Measurements from ENCODE around the gene ZNF532. TPM values are rescaled to one million over a fixed set of nuclear protein-coding genes. Genes with fewer than 3 reads are reported as not detected.
"Not testable (repeated sequence)": the region's sequence is repeated elsewhere in the genome, so short reads cannot be mapped to it uniquely, and the experiment has no call there.

Gene ZNF532
- total RNA-seq, 2 donors from 2014 or later: 133 to 211 TPM

DNA sequence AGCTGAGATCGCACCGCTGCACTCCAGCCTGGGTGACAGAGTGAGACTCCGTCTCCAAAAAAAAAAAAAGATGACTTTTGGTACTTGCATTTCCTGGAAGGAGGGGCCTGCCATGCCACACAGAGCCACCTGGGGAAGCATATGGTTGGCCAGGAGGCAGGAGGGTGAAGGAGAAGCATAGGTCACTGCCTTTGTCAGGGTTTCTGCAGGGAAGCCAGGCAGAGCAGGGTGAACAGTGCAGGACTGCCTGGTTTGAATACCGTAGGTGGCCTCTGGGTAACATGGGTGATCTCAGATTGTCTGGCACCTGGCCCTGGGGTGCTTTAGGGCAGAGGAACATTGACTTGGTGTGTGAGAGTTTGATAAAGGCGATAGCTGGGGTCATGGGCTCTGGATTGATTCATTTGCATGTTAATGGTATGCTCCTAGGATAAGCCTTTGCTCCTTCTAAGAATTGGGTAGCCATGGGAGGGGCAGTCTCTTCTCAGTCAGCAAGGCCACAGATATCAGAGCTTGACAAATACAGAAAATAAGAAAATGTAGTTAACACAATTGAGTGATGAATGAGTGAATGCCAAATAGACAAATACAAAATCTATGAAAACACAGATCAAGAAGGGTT, 151.0 kb downstream of the ZNF532 start:
- H3K27ac ChIP-seq: no peak overlapping the region
- DNase-seq (ENCODE audit: low spot score): no peak
- H3K4me3 ChIP-seq: no peak overlapping the region
- no peaks in the 10 kb centered on the region for H3K36me3 ChIP-seq
- ATAC-seq (ENCODE audit: insufficient number of reproducible peaks, low FRiP score, low read depth): no peak
- TF ChIP-seq, protein P1, sequence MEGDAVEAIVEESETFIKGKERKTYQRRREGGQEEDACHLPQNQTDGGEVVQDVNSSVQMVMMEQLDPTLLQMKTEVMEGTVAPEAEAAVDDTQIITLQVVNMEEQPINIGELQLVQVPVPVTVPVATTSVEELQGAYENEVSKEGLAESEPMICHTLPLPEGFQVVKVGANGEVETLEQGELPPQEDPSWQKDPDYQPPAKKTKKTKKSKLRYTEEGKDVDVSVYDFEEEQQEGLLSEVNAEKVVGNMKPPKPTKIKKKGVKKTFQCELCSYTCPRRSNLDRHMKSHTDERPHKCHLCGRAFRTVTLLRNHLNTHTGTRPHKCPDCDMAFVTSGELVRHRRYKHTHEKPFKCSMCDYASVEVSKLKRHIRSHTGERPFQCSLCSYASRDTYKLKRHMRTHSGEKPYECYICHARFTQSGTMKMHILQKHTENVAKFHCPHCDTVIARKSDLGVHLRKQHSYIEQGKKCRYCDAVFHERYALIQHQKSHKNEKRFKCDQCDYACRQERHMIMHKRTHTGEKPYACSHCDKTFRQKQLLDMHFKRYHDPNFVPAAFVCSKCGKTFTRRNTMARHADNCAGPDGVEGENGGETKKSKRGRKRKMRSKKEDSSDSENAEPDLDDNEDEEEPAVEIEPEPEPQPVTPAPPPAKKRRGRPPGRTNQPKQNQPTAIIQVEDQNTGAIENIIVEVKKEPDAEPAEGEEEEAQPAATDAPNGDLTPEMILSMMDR (IDR thresholded peaks at IDR 0.05): no peak
- peaks cover 0 to 15% of the 10 kb centered on the region in 2 donors for H3K4me1 ChIP-seq (ENCODE audit: control insufficient read depth in 1 of 2, low read depth in 2 of 2)
- no peaks in the 10 kb centered on the region for H3K9me3 ChIP-seq
- no peaks in the 10 kb centered on the region for H3K27me3 ChIP-seq (replicated peaks; ENCODE audit: insufficient read depth)

DNA sequence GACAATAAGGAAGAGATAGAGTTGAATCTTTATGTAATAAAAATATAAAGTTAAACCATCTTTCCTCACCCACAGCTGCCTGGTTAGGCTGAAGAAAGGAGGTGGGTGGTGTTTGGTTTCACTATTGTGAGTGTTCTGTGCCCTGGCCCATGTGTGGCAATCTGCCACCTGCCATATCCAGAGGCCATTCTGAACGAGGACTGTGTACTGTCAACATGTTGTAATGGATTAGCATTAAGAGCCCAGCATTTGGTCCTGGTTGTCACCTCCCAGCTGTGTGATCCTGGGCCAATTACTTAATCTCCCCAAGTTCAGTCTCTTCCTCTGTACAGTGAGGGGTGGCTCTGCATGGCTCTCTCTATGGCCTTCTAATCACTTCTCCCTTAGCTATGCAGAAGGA, 156.8 kb downstream of the ZNF532 start:
- no peak for ATAC-seq (ENCODE audit: insufficient number of reproducible peaks, low FRiP score, low read depth)
- Histone ChIP-seq H3K4me3 (no peak overlapping the region), H3K27ac (peak overlapping the region; percentile 78 to 87), H3K9me3 (no peaks in the 10 kb centered on the region), H3K27me3 (replicated peaks; ENCODE audit: insufficient read depth) (no peaks in the 10 kb centered on the region), H3K36me3 (no peaks in the 10 kb centered on the region), H3K4me1 (ENCODE audit: control insufficient read depth in 1 of 2, low read depth in 2 of 2) (peaks cover 22 to 64% of the 10 kb centered on the region in 2 donors)
- TF ChIP-seq, protein P1 (IDR thresholded peaks at IDR 0.05): no peak
- no peak for DNase-seq (ENCODE audit: low spot score)

DNA sequence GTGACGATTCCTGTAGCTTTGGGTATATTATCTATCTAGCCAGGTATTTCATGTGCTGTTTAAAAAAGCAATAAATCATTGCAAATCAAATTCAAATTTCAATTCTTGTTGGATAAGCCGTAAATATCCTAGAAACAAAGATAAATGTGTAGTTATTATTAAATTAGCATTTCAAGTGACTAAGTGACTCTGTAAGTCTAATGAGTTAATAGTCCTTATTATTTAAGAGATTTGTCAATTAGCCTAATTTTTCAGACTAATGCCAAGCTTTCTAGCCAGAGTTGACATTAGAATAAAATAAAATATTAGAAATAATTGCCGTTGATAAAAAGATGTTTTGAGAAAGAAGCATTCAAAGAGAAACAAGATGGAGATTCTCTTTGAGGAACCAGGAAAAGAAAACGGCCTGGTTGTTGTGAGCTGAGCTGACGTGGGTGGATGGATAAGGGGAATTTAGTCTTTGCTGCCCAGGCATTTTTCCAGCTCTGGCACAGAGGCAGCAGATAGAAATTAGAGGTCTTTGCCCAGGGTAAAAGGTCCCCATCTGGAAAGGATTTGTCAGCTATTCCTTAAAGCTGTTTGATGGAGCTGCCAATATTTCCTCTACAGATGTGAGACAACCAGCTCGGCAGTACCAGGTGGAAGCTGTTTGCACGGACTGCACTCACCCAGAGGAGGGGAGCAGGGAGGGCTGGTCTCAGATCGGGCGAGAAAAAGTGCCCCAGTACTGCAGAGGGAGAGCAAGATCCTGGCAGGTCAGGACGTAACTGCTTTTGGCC, 157.7 kb downstream of the ZNF532 start:
- ATAC-seq (ENCODE audit: insufficient number of reproducible peaks, low FRiP score, low read depth) (peak; percentile 25), DNase-seq (ENCODE audit: low spot score) (no peak)
- H3K27ac ChIP-seq: peak overlapping the region; percentile 78 to 87
- no peaks in the 10 kb centered on the region for H3K27me3 ChIP-seq (replicated peaks; ENCODE audit: insufficient read depth)
- H3K4me1 ChIP-seq (ENCODE audit: control insufficient read depth in 1 of 2, low read depth in 2 of 2): peaks cover 22 to 73% of the 10 kb centered on the region in 2 donors
- H3K36me3 ChIP-seq: no peaks in the 10 kb centered on the region
- TF ChIP-seq, protein P1 (IDR thresholded peaks at IDR 0.05): no peak
- no peak overlapping the region for H3K4me3 ChIP-seq
- no peaks in the 10 kb centered on the region for H3K9me3 ChIP-seq

DNA sequence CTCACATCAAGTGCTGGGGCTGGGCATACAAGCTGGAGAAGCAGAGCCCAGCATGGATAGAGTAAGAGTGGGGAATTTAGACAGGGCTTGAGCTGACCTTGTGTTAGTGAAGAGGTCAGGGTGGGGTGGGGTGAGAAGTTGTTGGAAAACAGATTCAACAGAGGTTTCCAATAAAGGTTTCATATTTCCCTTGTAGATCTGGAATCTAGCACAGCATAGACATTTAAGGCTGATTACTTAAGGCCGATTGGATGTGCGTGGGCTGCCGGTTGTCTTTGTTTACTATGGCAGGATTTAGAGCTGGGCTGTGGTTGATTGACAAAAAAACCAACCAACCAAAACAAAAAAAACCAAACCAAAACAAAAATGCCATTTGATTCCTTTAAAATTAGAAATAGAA, 160.2 kb downstream of the ZNF532 start:
- Histone ChIP-seq H3K36me3 (no peaks in the 10 kb centered on the region), H3K27me3 (replicated peaks; ENCODE audit: insufficient read depth) (no peaks in the 10 kb centered on the region), H3K27ac (peak overlapping the region; percentile 78 to 87), H3K4me1 (ENCODE audit: control insufficient read depth in 1 of 2, low read depth in 2 of 2) (peaks cover 22 to 75% of the 10 kb centered on the region in 2 donors), H3K4me3 (no peak overlapping the region), H3K9me3 (no peaks in the 10 kb centered on the region)
- no peak for DNase-seq (ENCODE audit: low spot score)
- TF ChIP-seq, protein P1 (IDR thresholded peaks at IDR 0.05): no peak
- peak; percentile 32 for ATAC-seq (ENCODE audit: insufficient number of reproducible peaks, low FRiP score, low read depth)

DNA sequence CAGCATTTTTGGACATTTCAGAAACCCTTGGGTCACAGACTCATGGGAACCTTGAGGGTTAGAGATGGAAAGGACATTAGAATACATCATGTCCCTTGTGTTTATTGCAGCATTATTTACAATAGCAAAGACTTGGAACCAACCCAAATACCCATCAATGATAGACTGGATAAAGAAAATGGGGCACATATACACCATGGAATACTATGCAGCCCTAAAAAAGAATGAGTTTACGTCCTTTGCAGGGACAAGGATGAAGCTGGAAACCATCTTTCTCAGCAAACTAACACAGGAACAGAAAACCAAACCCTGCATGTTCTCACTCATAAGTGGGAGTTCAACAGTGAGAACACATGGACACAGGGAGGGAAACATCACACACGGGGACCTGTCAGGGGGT, 160.9 kb downstream of the ZNF532 start:
- H3K9me3 ChIP-seq; DNase-seq (ENCODE audit: low spot score); ATAC-seq (ENCODE audit: insufficient number of reproducible peaks, low FRiP score, low read depth); H3K27me3 ChIP-seq (replicated peaks; ENCODE audit: insufficient read depth); H3K4me3 ChIP-seq; H3K36me3 ChIP-seq: not testable (repeated sequence)
- H3K27ac ChIP-seq: peak overlapping the region; percentile 78 to 87
- H3K4me1 ChIP-seq (ENCODE audit: control insufficient read depth in 1 of 2, low read depth in 2 of 2): peaks cover 22 to 68% of the 10 kb centered on the region in 2 donors
